Endothelial cell of umbilical vein (primary cell): Measurements from ENCODE around the gene RPS14. TPM values are rescaled to one million over a fixed set of nuclear protein-coding genes. Genes with fewer than 3 reads are reported as not detected.
A peak's percentile ranks its signal among the peaks of the same experiment; 100 is the strongest.

ENCODE experiments used
- BruUV-seq: library from RNA; stranded (reverse); fragments of 400-500 nt; replicated peaks from 2 replicates; lab custom pipeline; 2021; lab: Mats Ljungman, UMichigan
- CTCF ChIA-PET: fragments of 300-600, 350-600 bp; sonication (Branson Sonifier 250); formaldehyde crosslinking; loops from one replicate; lab custom pipeline; 2021; ENCODE audit warnings: antibody characterized with exemption, inconsistent platforms; lab: Charles Lee
- POLR2A ChIA-PET: fragments of 300-600, 350-600 bp; sonication (Branson Sonifier 250); formaldehyde crosslinking; loops from one replicate; lab custom pipeline; 2021; ENCODE audit warnings: antibody characterized with exemption, inconsistent platforms; lab: Charles Lee
- DNase-seq: peaks from one replicate; pipeline ENCODE4 v3.0.0-alpha.2; 2011; ENCODE audit warnings: low read depth, low spot score
- FAIRE-seq: peaks from 2 replicates; lab custom pipeline; 2011; peaks lifted over from hg19 to GRCh38; lab: Jason Lieb, UNC
- H2AFZ ChIP-seq: 2 replicates; pipeline ENCODE4 v1.6.0; 2012; ENCODE audit warnings: low read depth, low read length, control low read depth, inconsistent platforms
- H3K27ac ChIP-seq: 2 replicates; pipeline ENCODE4 v1.5.1; 2011; ENCODE audit warnings: low read depth, mild to moderate bottlenecking, control low read depth, low read length, moderate library complexity; ENCODE audit not compliant: insufficient read depth
- H3K27me3 ChIP-seq, 2 experiments: 2 replicates each; pipeline versions ENCODE4 v1.6.0 to v1.6.1; 2011; ENCODE audit warnings: low read length in 2 of 2, mixed read lengths in 1 of 2; ENCODE audit not compliant: control insufficient read depth in 2 of 2, insufficient read depth in 2 of 2
- H3K36me3 ChIP-seq, 2 experiments: 2 replicates in 1 of 2; 3 replicates in 1 of 2; pipeline ENCODE4 v1.5.1; 2011; ENCODE audit warnings: low read length in 2 of 2, mild to moderate bottlenecking in 1 of 2, moderate library complexity in 1 of 2; ENCODE audit not compliant: control insufficient read depth in 2 of 2, insufficient read depth in 2 of 2; ENCODE audit errors: extremely low read depth in 1 of 2
- H3K4me1 ChIP-seq: 3 replicates; pipeline ENCODE4 v1.5.1; 2011; ENCODE audit warnings: mild to moderate bottlenecking, low read length; ENCODE audit not compliant: control insufficient read depth, insufficient read depth; ENCODE audit errors: extremely low read depth
- H3K4me2 ChIP-seq: 2 replicates; pipeline ENCODE4 v1.6.1; 2011; ENCODE audit warnings: low read length, control low read depth, mixed read lengths; ENCODE audit not compliant: insufficient read depth
- H3K4me3 ChIP-seq, 3 experiments: fragments of 200-600 bp in 1 of 3; sonication (generic), shearing (Covaris generic) in 1 of 3; replicated peaks in 1 of 3; 2 replicates each; pipeline ENCODE4 v1.5.1; 2011 to 2016; ENCODE audit warnings: control low read depth in 3 of 3, low read length in 3 of 3, mild to moderate bottlenecking in 2 of 3, inconsistent platforms in 1 of 3, low read depth in 1 of 3, moderate library complexity in 1 of 3; ENCODE audit not compliant: insufficient read depth in 1 of 3
- H3K79me2 ChIP-seq: 2 replicates; pipeline ENCODE4 v1.6.0; 2012; ENCODE audit warnings: low read length, inconsistent platforms; ENCODE audit not compliant: control insufficient read depth, insufficient read depth
- H3K9ac ChIP-seq: replicated peaks from 2 replicates; pipeline ENCODE3; 2011; ENCODE audit warnings: low read length, control low read depth; ENCODE audit not compliant: insufficient read depth; ENCODE audit errors: extremely low read depth
- H3K9me1 ChIP-seq: replicated peaks from 3 replicates; pipeline ENCODE4 v1.6.0; 2011; ENCODE audit warnings: mild to moderate bottlenecking, low read length; ENCODE audit not compliant: control insufficient read depth, insufficient read depth; ENCODE audit errors: extremely low read depth
- H3K9me3 ChIP-seq: replicated peaks from 2 replicates; pipeline ENCODE4 v1.5.1; 2012; ENCODE audit warnings: low read length, inconsistent platforms; ENCODE audit not compliant: control insufficient read depth, insufficient read depth
- H4K20me1 ChIP-seq: replicated peaks from 2 replicates; pipeline ENCODE3; 2011; ENCODE audit warnings: mild to moderate bottlenecking, low read length; ENCODE audit not compliant: control insufficient read depth, insufficient read depth; ENCODE audit errors: extremely low read depth
- EZH2 ChIP-seq: IDR thresholded peaks from 2 replicates; pipeline ENCODE4 v1.6.1; 2012; ENCODE audit warnings: borderline replicate concordance, low read depth, mild to moderate bottlenecking, moderate library complexity, low read length, inconsistent platforms; ENCODE audit not compliant: severe bottlenecking
- FOS ChIP-seq: IDR thresholded peaks from 2 replicates; pipeline ENCODE4 v1.6.1; 2011; ENCODE audit warnings: mild to moderate bottlenecking, low read length, moderate library complexity, borderline replicate concordance; ENCODE audit not compliant: insufficient read depth
- GATA2 ChIP-seq: IDR thresholded peaks from 2 replicates; pipeline ENCODE4 v1.7.0; 2011; ENCODE audit warnings: low read depth, mild to moderate bottlenecking, moderate library complexity, mixed read lengths, low read length; ENCODE audit not compliant: insufficient read length, insufficient read depth
- JUN ChIP-seq: IDR thresholded peaks from 2 replicates; pipeline ENCODE4 v1.6.1; 2011; ENCODE audit warnings: borderline replicate concordance, low read depth; ENCODE audit not compliant: insufficient read length, insufficient read depth
- MYC ChIP-seq: IDR thresholded peaks from one replicate; pipeline ENCODE4 v1.6.1; 2011; ENCODE audit warnings: mild to moderate bottlenecking, low read depth, low read length
- POLR2A ChIP-seq: IDR thresholded peaks from 2 replicates; pipeline ENCODE4 v1.6.1; 2012; ENCODE audit warnings: low read depth, mild to moderate bottlenecking, control low read depth, low read length
- POLR2AphosphoS5 ChIP-seq: IDR thresholded peaks from 2 replicates; pipeline ENCODE4 v1.6.1; 2012; ENCODE audit warnings: low read depth, mild to moderate bottlenecking, control low read depth, low read length, moderate library complexity; ENCODE audit not compliant: insufficient read depth
- dilution Hi-C: fragments of 300-500 bp; cut with MboI; formaldehyde crosslinking; loops from one replicate; pipeline ENCODE4 v1.15.0; 2019; ENCODE audit warnings: low sequenced_read_pairs; ENCODE audit not compliant: extremely low pct_ligation_motif_present
- intact Hi-C: fragments of 100-400 bp; cut with micrococcal nuclease; formaldehyde crosslinking; loops from one replicate; pipeline ENCODE4 v1.10.0; 2022
- polyA plus RNA-seq, 4 experiments: library from polyadenylated mRNA; depleted of rRNA in 3 of 4; stranded (reverse) in 3 of 4; unstranded in 1 of 4; fragments of >200 nt; gene quantifications; 2 replicates each; pipeline versions ENCODE4 v1.2.1 to v1.2.3, GENCODE V29; 2011 to 2012; ENCODE audit warnings: missing spikeins in 1 of 4
- total RNA-seq: library from RNA; stranded (reverse); gene quantifications from 2 replicates; pipeline ENCODE4 v1.2.3, GENCODE V29; 2021
- TF ChIP-seq, protein P1 (sequence below): IDR thresholded peaks from 2 replicates; pipeline ENCODE4 v1.6.1; 2011; ENCODE audit not compliant: insufficient read depth, insufficient read length
- TF ChIP-seq, protein P2 (sequence below), 2 donors: IDR thresholded peaks; 1 replicate in 1 of 2; 2 replicates in 1 of 2; pipeline ENCODE4 v1.5.1; 2011; ENCODE audit warnings: low read length in 2 of 2, mild to moderate bottlenecking in 2 of 2, moderate library complexity in 2 of 2, control low read depth in 1 of 2, inconsistent platforms in 1 of 2, low read depth in 1 of 2; ENCODE audit not compliant: insufficient read depth in 1 of 2; ENCODE audit errors: extremely low read depth in 1 of 2

RPS14 gene
- total and polyA plus RNA-seq, 2 donors (not counting 3 experiments of a cell fraction or from before 2014, with no cell fraction given), result 1,852 to 5,521 TPM

DNA sequence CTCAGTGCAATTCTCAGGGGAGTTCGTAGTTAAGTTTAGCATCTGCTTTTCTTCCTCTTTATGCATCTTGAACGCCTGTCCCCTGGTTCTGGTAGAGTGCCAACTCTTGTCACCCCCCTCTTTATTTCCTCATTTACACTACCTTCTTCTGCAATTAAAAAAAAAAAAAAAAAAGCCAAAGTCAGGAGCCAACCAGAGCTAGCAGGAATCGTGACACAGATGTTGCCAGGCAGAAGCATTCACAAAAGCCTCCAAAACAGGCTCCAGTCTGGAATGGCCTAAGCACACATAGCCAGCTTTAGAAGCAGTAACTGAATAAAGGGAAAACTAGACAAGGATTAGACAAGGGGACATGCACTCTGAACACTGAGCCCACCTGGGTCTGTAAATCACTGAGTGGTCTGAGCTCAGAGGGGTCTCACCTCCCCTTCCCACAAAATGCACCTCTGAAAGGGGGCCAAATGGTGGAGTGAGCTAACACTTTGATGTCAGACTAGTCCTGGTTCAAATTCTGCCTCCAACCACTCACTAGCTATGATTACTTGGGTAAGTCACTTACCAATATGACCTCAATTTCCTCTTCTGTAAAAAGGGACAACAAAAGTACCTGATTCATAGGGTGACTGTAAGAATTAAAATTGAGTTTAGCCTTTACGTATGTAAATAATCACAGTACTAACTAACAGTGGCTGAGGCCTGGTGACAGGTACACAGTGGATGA, 38.9 kb downstream of the RPS14 start:
- Histone ChIP-seq H3K4me2 (peak overlapping the region; percentile 10), H3K9me3 (no peaks in the 10 kb centered on the region), H3K4me3 (no peak overlapping the region), H4K20me1 (no peaks in the 10 kb centered on the region), H3K27me3 (no peaks in the 10 kb centered on the region), H3K9ac (no peak overlapping the region), H3K36me3 (no peaks in the 10 kb centered on the region), H3K9me1 (no peaks in the 10 kb centered on the region), H3K4me1 (peaks cover 4% of the 10 kb centered on the region), H3K27ac (no peak overlapping the region), H3K79me2 (no peaks in the 10 kb centered on the region), H2AFZ (no peak overlapping the region)
- ChIA-PET POLR2A (interaction anchor here (0.6 kb wide), 1 partner anchor 44 kb away, joined by 4 read pairs; no protein-coding TSS in a partner anchor), CTCF (interaction anchor here (0.6 to 2.0 kb wide), 10 partner anchors 10 to 679 kb away, joined by 3 to 9 read pairs (median 3); no protein-coding TSS in a partner anchor)
- DNase-seq (peak; percentile 78), FAIRE-seq (peak; percentile 83)
- intact Hi-C loops (no loop called here), dilution Hi-C loops (no loop called here)
- no peak for TF ChIP-seq GATA2
- no peak for TF ChIP-seq MYC
- TF ChIP-seq, protein P1, sequence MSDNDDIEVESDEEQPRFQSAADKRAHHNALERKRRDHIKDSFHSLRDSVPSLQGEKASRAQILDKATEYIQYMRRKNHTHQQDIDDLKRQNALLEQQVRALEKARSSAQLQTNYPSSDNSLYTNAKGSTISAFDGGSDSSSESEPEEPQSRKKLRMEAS, result no peak
- TF ChIP-seq, protein P2, sequence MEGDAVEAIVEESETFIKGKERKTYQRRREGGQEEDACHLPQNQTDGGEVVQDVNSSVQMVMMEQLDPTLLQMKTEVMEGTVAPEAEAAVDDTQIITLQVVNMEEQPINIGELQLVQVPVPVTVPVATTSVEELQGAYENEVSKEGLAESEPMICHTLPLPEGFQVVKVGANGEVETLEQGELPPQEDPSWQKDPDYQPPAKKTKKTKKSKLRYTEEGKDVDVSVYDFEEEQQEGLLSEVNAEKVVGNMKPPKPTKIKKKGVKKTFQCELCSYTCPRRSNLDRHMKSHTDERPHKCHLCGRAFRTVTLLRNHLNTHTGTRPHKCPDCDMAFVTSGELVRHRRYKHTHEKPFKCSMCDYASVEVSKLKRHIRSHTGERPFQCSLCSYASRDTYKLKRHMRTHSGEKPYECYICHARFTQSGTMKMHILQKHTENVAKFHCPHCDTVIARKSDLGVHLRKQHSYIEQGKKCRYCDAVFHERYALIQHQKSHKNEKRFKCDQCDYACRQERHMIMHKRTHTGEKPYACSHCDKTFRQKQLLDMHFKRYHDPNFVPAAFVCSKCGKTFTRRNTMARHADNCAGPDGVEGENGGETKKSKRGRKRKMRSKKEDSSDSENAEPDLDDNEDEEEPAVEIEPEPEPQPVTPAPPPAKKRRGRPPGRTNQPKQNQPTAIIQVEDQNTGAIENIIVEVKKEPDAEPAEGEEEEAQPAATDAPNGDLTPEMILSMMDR (IDR thresholded peaks at IDR 0.05; ENCODE audit: extremely low read depth in 1 of 2, insufficient read depth in 1 of 2, low read depth in 1 of 2, low read length in 2 of 2), result no peak
- no peak for TF ChIP-seq JUN
- TF ChIP-seq FOS, result no peak
- TF ChIP-seq POLR2AphosphoS5, result no peak
- TF ChIP-seq EZH2, result no peak
- TF ChIP-seq POLR2A, result no peak
- no TSS peak for BruUV-seq
